GM12878 (cell line): ENCODE results near the gene ZSCAN25. TPM values are rescaled to one million over a fixed set of nuclear protein-coding genes. Genes with fewer than 3 reads are reported as not detected.

ENCODE experiments used
- ATAC-seq: fragments of 200-7000 bp; cut with Tn5 transposase; 3 replicates; pipeline ENCODE4 v1.9.1; 2020; ENCODE audit warnings: mild to moderate bottlenecking, moderate library complexity
- BruUV-seq: library from RNA; stranded (reverse); fragments of 400-500 nt; replicated peaks from 2 replicates; lab custom pipeline; 2021; lab: Mats Ljungman, UMichigan
- CTCF ChIA-PET: fragments of 300-600 bp; sonication (Branson Sonifier 250); formaldehyde crosslinking; extraction: SDS; loops from one replicate; lab custom pipeline; 2021; ENCODE audit warnings: inconsistent platforms; lab: Yijun Ruan, JAX
- POLR2A ChIA-PET: fragments of 350-600 bp; formaldehyde crosslinking; extraction: SDS; loops from one replicate; lab custom pipeline; 2021; ENCODE audit warnings: inconsistent platforms; lab: Charles Lee
- RAD21 ChIA-PET: fragments of 300-600 bp; sonication (Branson Sonifier 250); formaldehyde crosslinking; loops from one replicate; lab custom pipeline; 2023; ENCODE audit warnings: antibody characterized with exemption; ENCODE audit not compliant: unreplicated experiment; lab: Charles Lee
- SMC1A ChIA-PET: fragments of 300-600 bp; sonication (Branson Sonifier 250); formaldehyde crosslinking; loops from one replicate; lab custom pipeline; 2023; ENCODE audit not compliant: unreplicated experiment, uncharacterized antibody; lab: Charles Lee
- DNase-seq: peaks from one replicate; pipeline ENCODE4 v3.0.0-alpha.2; 2011; ENCODE audit warnings: low read depth, low spot score
- FAIRE-seq: peaks from 3 replicates; lab custom pipeline; 2011; peaks lifted over from hg19 to GRCh38; lab: Jason Lieb, UNC
- H2AFZ ChIP-seq: 2 replicates; pipeline ENCODE4 v1.6.0; 2011; ENCODE audit warnings: low read depth, low read length, control low read depth; ENCODE audit not compliant: control insufficient read depth
- H3K27ac ChIP-seq: 2 replicates; pipeline ENCODE4 v1.5.1; 2011; ENCODE audit warnings: control low read depth; ENCODE audit not compliant: control insufficient read depth, insufficient read depth
- H3K27me3 ChIP-seq, 2 experiments: replicated peaks in 1 of 2; 2 replicates each; pipeline versions ENCODE4 v1.6.0 to v1.6.1; 2011; ENCODE audit warnings: low read length in 1 of 2; ENCODE audit not compliant: control insufficient read depth in 2 of 2, insufficient read depth in 2 of 2
- H3K36me3 ChIP-seq, 2 experiments: 2 replicates each; pipeline ENCODE4 v1.5.1; 2011; ENCODE audit warnings: low read length in 1 of 2; ENCODE audit not compliant: control insufficient read depth in 2 of 2, insufficient read depth in 2 of 2
- H3K4me1 ChIP-seq: 2 replicates; pipeline ENCODE4 v1.6.1; 2011; ENCODE audit warnings: mild to moderate bottlenecking, low read length, moderate library complexity, mixed read lengths; ENCODE audit not compliant: control insufficient read depth, insufficient read depth
- H3K4me2 ChIP-seq: 2 replicates; pipeline ENCODE4 v1.6.0; 2011; ENCODE audit warnings: control low read depth; ENCODE audit not compliant: control insufficient read depth, insufficient read depth
- H3K4me3 ChIP-seq: fragments of 200-600 bp; sonication (generic); 2 replicates; pipeline ENCODE4 v1.5.1; 2016
- H3K79me2 ChIP-seq: 2 replicates; pipeline ENCODE4 v1.6.0; 2011; ENCODE audit warnings: low read length; ENCODE audit not compliant: control insufficient read depth, insufficient read depth
- H3K9ac ChIP-seq: 2 replicates; pipeline ENCODE4 v1.8.0; 2011; ENCODE audit warnings: low read length, control low read depth, mixed read lengths; ENCODE audit not compliant: control insufficient read depth, insufficient read depth
- H3K9me3 ChIP-seq: replicated peaks from 3 replicates; pipeline ENCODE4 v1.5.1; 2011; ENCODE audit warnings: mild to moderate bottlenecking, low read length; ENCODE audit not compliant: control insufficient read depth, insufficient read depth
- H4K20me1 ChIP-seq: 2 replicates; pipeline ENCODE4 v1.6.0; 2011; ENCODE audit not compliant: control insufficient read depth, insufficient read depth
- CHD1 ChIP-seq: IDR thresholded peaks from 2 replicates; pipeline ENCODE4 v1.6.1; 2012; ENCODE audit warnings: low read depth, low read length, improper control_type of control experiment
- EZH2 ChIP-seq: IDR thresholded peaks from 2 replicates; pipeline ENCODE4 v1.6.1; 2012; ENCODE audit warnings: low read depth, mild to moderate bottlenecking, control low read depth, inconsistent platforms, low read length, borderline replicate concordance; ENCODE audit not compliant: control insufficient read depth
- MYC ChIP-seq: IDR thresholded peaks from 2 replicates; pipeline ENCODE4 v1.6.1; 2011; ENCODE audit warnings: mild to moderate bottlenecking, low read length, moderate library complexity, inconsistent platforms; ENCODE audit not compliant: insufficient read depth, insufficient replicate concordance, insufficient read length, severe bottlenecking
- PML ChIP-seq: IDR thresholded peaks from 2 replicates; pipeline ENCODE4 v1.6.1; 2012; ENCODE audit warnings: low read length, inconsistent platforms
- SP1 ChIP-seq: IDR thresholded peaks from one replicate; pipeline ENCODE4 v1.6.1; 2011; ENCODE audit warnings: low read depth, low read length
- YY1 ChIP-seq: IDR thresholded peaks from 2 replicates; pipeline ENCODE4 v1.6.1; 2011; ENCODE audit warnings: low read depth, mild to moderate bottlenecking, low read length
- ZNF274 ChIP-seq: IDR thresholded peaks from one replicate; pipeline ENCODE4 v1.8.0; 2011; ENCODE audit not compliant: insufficient read length, insufficient read depth
- WGBS: methylation state at CpG from one replicate; pipeline ENCODE4 v1.1.6; 2016; ENCODE audit warnings: low lambda C conversion rate; ENCODE audit not compliant: insufficient replicate concordance, insufficient coverage; ENCODE audit errors: missing lambda C conversion rate; 5-methylcytosine and 5-hydroxymethylcytosine counted together
- in situ Hi-C: fragments of 300-500 bp; cut with MboI; formaldehyde crosslinking; loops from 9 replicates; pipeline ENCODE4 v1.14.3; 2018; ENCODE audit warnings: mixed read lengths
- intact Hi-C: fragments of 100-400 bp; cut with micrococcal nuclease; formaldehyde crosslinking; loops from one replicate; pipeline ENCODE4 v1.14.2; 2022; ENCODE audit not compliant: unreplicated experiment
- polyA plus RNA-seq, 11 experiments: library from polyadenylated mRNA; depleted of rRNA in 4 of 11; unstranded in 6 of 11; stranded (reverse) in 5 of 11; fragments of >200 nt; fragmentation: Nextera tagmentation in 4 of 11; fragmentation: Illumina TruSeq in 1 of 11; extraction: Ambion mirVana in 4 of 11; extraction: Trizol in 1 of 11; gene quantifications; 1 replicate in 1 of 11; 2 replicates in 10 of 11; pipeline versions ENCODE4 v1.2.1 to v1.2.3, GENCODE V29; 2011 to 2016; ENCODE audit warnings: inconsistent platforms in 2 of 11, missing spikeins in 2 of 11, low read depth in 1 of 11
- total RNA-seq, 4 experiments: library from RNA; depleted of rRNA in 3 of 4; stranded (reverse); fragments of >200 nt in 3 of 4; fragmentation: Illumina TruSeq in 1 of 4; extraction: Trizol in 1 of 4; gene quantifications; 2 replicates each; pipeline versions ENCODE4 v1.2.1 to v1.2.3, GENCODE V29; 2013 to 2021
- TF ChIP-seq, protein P1 (sequence below): IDR thresholded peaks from 2 replicates; pipeline ENCODE4 v1.6.1; 2011; ENCODE audit warnings: low read depth, low read length, improper control_type of control experiment, borderline replicate concordance
- TF ChIP-seq, protein P2 (sequence below): IDR thresholded peaks from 2 replicates; pipeline ENCODE4 v1.6.1; 2012; ENCODE audit warnings: mild to moderate bottlenecking, low read depth, low read length
- TF ChIP-seq, protein P3 (sequence below): IDR thresholded peaks from 2 replicates; pipeline ENCODE4 v1.6.1; 2012; ENCODE audit warnings: low read depth, low read length, improper control_type of control experiment
- TF ChIP-seq, protein P4 (sequence below): IDR thresholded peaks from 2 replicates; pipeline ENCODE4 v1.6.1; 2011; ENCODE audit warnings: borderline replicate concordance, low read depth, mild to moderate bottlenecking, moderate library complexity, mixed read lengths, low read length; ENCODE audit not compliant: insufficient read depth; ENCODE audit errors: extremely low read length
- TF ChIP-seq, protein P5 (sequence below): fragments of 450-650 bp; IDR thresholded peaks from 2 replicates; pipeline ENCODE4 v1.6.1; 2016; ENCODE audit warnings: mild to moderate bottlenecking, moderate library complexity, borderline replicate concordance

ZSCAN25 gene
- total and polyA plus RNA-seq, 10 of the 15 experiments (the other 5 are each of a cell fraction or from before 2014, with no cell fraction given) = 0.79 to 15.6 (median 9.6) TPM

DNA sequence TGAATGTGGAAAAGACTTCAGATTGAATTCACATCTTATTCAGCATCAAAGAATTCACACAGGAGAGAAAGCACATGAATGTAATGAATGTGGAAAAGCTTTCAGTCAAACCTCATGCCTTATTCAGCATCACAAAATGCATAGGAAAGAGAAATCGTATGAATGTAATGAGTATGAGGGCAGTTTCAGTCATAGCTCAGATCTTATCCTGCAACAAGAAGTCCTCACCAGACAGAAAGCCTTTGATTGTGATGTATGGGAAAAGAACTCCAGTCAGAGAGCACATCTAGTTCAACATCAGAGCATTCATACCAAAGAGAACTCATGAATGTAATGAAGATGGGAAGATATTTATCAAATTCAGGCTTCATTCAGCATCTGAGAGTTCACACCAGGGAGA is 43.5 kb upstream of the ZSCAN25 start:
- 100% methylated on average over 1 of the region's 1 CpG for WGBS
- ChIA-PET SMC1A (no interaction called here), POLR2A (interaction anchor here (1.1 kb wide), 1 partner anchor 15 kb away, joined by 3 read pairs; the partner anchor contains the start of gene ZNF655), RAD21 (interaction anchor here (0.7 kb wide), 1 partner anchor 509 kb away, joined by 3 read pairs; no protein-coding TSS in a partner anchor), CTCF (interaction anchor here (1.5 kb wide), 1 partner anchor 48 kb away, joined by 3 read pairs; no protein-coding TSS in a partner anchor)
- H3K36me3 ChIP-seq = peaks cover 1 to 6% of the 10 kb centered on the region in 2 experiments; a peak in 3 of 4 replicates
- no peaks in the 10 kb centered on the region; the same call in 1 of the 2 replicates for H3K79me2 ChIP-seq
- intact Hi-C loops = no loop called here
- DNase-seq (no peak), FAIRE-seq (no peak), ATAC-seq (no peak)
- no peak overlapping the region for H3K4me2 ChIP-seq
- no peaks in the 10 kb centered on the region for H3K27me3 ChIP-seq
- H3K4me1 ChIP-seq = no peaks in the 10 kb centered on the region
- TF ChIP-seq, protein P1, sequence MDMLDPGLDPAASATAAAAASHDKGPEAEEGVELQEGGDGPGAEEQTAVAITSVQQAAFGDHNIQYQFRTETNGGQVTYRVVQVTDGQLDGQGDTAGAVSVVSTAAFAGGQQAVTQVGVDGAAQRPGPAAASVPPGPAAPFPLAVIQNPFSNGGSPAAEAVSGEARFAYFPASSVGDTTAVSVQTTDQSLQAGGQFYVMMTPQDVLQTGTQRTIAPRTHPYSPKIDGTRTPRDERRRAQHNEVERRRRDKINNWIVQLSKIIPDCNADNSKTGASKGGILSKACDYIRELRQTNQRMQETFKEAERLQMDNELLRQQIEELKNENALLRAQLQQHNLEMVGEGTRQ = no peak
- TF ChIP-seq SP1 = no peak
- no peak for TF ChIP-seq EZH2
- TF ChIP-seq, protein P2, sequence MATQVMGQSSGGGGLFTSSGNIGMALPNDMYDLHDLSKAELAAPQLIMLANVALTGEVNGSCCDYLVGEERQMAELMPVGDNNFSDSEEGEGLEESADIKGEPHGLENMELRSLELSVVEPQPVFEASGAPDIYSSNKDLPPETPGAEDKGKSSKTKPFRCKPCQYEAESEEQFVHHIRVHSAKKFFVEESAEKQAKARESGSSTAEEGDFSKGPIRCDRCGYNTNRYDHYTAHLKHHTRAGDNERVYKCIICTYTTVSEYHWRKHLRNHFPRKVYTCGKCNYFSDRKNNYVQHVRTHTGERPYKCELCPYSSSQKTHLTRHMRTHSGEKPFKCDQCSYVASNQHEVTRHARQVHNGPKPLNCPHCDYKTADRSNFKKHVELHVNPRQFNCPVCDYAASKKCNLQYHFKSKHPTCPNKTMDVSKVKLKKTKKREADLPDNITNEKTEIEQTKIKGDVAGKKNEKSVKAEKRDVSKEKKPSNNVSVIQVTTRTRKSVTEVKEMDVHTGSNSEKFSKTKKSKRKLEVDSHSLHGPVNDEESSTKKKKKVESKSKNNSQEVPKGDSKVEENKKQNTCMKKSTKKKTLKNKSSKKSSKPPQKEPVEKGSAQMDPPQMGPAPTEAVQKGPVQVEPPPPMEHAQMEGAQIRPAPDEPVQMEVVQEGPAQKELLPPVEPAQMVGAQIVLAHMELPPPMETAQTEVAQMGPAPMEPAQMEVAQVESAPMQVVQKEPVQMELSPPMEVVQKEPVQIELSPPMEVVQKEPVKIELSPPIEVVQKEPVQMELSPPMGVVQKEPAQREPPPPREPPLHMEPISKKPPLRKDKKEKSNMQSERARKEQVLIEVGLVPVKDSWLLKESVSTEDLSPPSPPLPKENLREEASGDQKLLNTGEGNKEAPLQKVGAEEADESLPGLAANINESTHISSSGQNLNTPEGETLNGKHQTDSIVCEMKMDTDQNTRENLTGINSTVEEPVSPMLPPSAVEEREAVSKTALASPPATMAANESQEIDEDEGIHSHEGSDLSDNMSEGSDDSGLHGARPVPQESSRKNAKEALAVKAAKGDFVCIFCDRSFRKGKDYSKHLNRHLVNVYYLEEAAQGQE = no peak
- TF ChIP-seq, protein P3, sequence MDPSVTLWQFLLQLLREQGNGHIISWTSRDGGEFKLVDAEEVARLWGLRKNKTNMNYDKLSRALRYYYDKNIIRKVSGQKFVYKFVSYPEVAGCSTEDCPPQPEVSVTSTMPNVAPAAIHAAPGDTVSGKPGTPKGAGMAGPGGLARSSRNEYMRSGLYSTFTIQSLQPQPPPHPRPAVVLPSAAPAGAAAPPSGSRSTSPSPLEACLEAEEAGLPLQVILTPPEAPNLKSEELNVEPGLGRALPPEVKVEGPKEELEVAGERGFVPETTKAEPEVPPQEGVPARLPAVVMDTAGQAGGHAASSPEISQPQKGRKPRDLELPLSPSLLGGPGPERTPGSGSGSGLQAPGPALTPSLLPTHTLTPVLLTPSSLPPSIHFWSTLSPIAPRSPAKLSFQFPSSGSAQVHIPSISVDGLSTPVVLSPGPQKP = no peak
- TF ChIP-seq ZNF274 = no peak
- TF ChIP-seq, protein P4, sequence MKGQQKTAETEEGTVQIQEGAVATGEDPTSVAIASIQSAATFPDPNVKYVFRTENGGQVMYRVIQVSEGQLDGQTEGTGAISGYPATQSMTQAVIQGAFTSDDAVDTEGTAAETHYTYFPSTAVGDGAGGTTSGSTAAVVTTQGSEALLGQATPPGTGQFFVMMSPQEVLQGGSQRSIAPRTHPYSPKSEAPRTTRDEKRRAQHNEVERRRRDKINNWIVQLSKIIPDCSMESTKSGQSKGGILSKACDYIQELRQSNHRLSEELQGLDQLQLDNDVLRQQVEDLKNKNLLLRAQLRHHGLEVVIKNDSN = no peak
- TF ChIP-seq MYC = no peak
- TF ChIP-seq, protein P5, sequence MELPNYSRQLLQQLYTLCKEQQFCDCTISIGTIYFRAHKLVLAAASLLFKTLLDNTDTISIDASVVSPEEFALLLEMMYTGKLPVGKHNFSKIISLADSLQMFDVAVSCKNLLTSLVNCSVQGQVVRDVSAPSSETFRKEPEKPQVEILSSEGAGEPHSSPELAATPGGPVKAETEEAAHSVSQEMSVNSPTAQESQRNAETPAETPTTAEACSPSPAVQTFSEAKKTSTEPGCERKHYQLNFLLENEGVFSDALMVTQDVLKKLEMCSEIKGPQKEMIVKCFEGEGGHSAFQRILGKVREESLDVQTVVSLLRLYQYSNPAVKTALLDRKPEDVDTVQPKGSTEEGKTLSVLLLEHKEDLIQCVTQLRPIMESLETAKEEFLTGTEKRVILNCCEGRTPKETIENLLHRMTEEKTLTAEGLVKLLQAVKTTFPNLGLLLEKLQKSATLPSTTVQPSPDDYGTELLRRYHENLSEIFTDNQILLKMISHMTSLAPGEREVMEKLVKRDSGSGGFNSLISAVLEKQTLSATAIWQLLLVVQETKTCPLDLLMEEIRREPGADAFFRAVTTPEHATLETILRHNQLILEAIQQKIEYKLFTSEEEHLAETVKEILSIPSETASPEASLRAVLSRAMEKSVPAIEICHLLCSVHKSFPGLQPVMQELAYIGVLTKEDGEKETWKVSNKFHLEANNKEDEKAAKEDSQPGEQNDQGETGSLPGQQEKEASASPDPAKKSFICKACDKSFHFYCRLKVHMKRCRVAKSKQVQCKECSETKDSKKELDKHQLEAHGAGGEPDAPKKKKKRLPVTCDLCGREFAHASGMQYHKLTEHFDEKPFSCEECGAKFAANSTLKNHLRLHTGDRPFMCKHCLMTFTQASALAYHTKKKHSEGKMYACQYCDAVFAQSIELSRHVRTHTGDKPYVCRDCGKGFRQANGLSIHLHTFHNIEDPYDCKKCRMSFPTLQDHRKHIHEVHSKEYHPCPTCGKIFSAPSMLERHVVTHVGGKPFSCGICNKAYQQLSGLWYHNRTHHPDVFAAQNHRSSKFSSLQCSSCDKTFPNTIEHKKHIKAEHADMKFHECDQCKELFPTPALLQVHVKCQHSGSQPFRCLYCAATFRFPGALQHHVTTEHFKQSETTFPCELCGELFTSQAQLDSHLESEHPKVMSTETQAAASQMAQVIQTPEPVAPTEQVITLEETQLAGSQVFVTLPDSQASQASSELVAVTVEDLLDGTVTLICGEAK = no peak
- no peak for TF ChIP-seq YY1
- TF ChIP-seq CHD1 = no peak
- no peak for TF ChIP-seq PML
- H2AFZ ChIP-seq = no peak overlapping the region
- BruUV-seq = no TSS peak
- in situ Hi-C loops = no loop called here
- H3K9me3 ChIP-seq = no peaks in the 10 kb centered on the region
- no peak overlapping the region for H3K9ac ChIP-seq
- H3K27ac ChIP-seq = no peak overlapping the region
- H3K4me3 ChIP-seq = no peak overlapping the region
- H4K20me1 ChIP-seq = no peaks in the 10 kb centered on the region
